Lower leg skin (tissue), 3 donors: Measurements from ENCODE around the gene MPP1.

Experiments used
- POLR2A ChIP-seq, 2 donors: fragments of 450-650 bp; IDR thresholded peaks; one replicate each; pipeline ENCODE4 v1.6.1; 2016 to 2017; ENCODE audit warnings: antibody characterized with exemption in 2 of 2, mild to moderate bottlenecking in 1 of 2, moderate library complexity in 1 of 2
- TF ChIP-seq, protein P1 (sequence below), 3 donors: fragments of 450-650 bp; IDR thresholded peaks; one replicate each; pipeline ENCODE4 v1.5.1; 2016; ENCODE audit warnings: antibody characterized with exemption in 3 of 3, mild to moderate bottlenecking in 3 of 3, moderate library complexity in 2 of 3

DNA sequence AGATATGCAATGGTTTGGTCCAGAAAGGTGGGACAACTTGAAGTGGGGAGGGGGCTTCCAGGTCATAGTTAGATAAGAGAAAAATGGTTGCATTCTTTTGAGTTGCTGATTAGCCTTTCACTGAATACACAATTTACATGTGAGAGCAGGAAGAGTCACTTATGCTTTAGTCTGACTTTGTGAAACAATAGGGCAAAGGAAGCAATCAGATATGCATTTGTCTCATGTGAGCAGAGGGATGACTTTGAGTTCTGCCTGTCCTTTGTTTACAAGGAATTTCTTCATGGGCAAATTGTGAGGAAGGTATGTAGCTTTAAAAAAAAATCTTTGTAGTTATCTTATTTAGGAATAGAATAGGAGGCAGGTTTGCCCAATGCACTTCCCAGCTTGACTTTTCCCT, 16.2 kb upstream of the MPP1 start:
- TF ChIP-seq, protein P1, sequence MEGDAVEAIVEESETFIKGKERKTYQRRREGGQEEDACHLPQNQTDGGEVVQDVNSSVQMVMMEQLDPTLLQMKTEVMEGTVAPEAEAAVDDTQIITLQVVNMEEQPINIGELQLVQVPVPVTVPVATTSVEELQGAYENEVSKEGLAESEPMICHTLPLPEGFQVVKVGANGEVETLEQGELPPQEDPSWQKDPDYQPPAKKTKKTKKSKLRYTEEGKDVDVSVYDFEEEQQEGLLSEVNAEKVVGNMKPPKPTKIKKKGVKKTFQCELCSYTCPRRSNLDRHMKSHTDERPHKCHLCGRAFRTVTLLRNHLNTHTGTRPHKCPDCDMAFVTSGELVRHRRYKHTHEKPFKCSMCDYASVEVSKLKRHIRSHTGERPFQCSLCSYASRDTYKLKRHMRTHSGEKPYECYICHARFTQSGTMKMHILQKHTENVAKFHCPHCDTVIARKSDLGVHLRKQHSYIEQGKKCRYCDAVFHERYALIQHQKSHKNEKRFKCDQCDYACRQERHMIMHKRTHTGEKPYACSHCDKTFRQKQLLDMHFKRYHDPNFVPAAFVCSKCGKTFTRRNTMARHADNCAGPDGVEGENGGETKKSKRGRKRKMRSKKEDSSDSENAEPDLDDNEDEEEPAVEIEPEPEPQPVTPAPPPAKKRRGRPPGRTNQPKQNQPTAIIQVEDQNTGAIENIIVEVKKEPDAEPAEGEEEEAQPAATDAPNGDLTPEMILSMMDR (IDR thresholded peaks at IDR 0.05) = no peak
- TF ChIP-seq POLR2A (IDR thresholded peaks at IDR 0.05) = no peak
